ENCODE measurements around the gene MED9.
"Not testable (repeated sequence)": the region's sequence is repeated elsewhere in the genome, so short reads cannot be mapped to it uniquely, and the experiment has no call there.

Gene MED9

DNA sequence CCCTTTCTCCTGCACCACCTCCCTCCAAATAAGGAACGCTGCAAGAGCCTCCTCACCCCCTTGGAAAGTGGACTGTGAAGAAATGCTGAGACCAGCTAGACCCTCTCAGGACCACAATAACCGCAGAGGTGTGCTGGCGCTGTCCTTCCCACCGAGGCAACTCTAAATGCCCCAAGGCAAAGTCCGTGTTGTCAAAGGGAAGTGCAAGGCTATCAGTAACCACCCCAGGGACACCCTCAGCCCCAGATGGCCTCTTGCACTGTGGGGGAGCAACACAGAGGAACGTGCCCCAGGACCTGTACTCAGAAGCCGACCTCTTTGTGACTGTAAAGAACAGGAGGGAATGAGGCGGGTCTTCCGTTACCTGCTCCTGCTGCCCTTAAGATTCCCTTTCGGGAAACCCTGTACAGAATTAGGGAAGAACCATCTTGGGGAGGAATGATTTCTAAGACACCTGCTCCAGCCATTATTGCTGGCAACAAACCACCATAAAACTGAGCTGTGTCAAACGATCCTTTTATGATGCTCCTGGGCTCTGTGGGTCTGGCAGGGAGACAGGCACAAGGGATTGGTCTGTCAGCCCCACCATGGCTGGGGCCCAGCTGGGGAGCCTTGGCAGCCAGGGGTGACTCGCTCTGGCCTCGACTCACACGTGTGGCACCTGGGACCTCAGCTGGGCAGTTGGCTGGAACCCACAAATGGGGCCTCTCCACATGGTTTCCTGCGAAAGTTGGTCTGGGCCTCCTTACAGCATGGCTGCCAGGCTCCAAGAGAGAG, 14.6 kb upstream of the MED9 start:
- peaks cover 28% of the 10 kb centered on the region for H3K27me3 Mint-ChIP-seq
- H3K9me3 Mint-ChIP-seq = peaks cover 7% of the 10 kb centered on the region
- ATAC-seq (replicated peaks; ENCODE audit: extremely low read depth, poor library complexity, severe bottlenecking) (no peak), DNase-seq (ENCODE audit: low spot score in 2 of 2) (no peak)
- no peak overlapping the region for H3K4me3 Mint-ChIP-seq
- H3K4me1 Mint-ChIP-seq = no peaks in the 10 kb centered on the region
- H3K36me3 Mint-ChIP-seq (ENCODE audit: insufficient read depth) = peaks cover 1% of the 10 kb centered on the region
- no peak overlapping the region for H3K27ac Mint-ChIP-seq (ENCODE audit: low read depth)

- no peak for ATAC-seq (replicated peaks; ENCODE audit: extremely low read depth, poor library complexity, severe bottlenecking)
- H3K9me3 Mint-ChIP-seq = peaks cover 7% of the 10 kb centered on the region
- no peak overlapping the region for H3K27ac Mint-ChIP-seq (ENCODE audit: low read depth)
- no peaks in the 10 kb centered on the region for H3K4me1 Mint-ChIP-seq
- peaks cover 44% of the 10 kb centered on the region for H3K27me3 Mint-ChIP-seq
- no peak for DNase-seq (ENCODE audit: low spot score in 2 of 2)
- H3K4me3 Mint-ChIP-seq = no peak overlapping the region
- peaks cover 1% of the 10 kb centered on the region for H3K36me3 Mint-ChIP-seq (ENCODE audit: insufficient read depth)
Observed at GRCh38 chr17:17463821-17464220, 13.0 kb upstream of the MED9 start.

GRCh38 chr17:17465878-17466277, 10.9 kb upstream of the MED9 start:
- H3K27me3 Mint-ChIP-seq = peaks cover 63% of the 10 kb centered on the region
- DNase-seq (ENCODE audit: low spot score in 2 of 2); H3K36me3 Mint-ChIP-seq (ENCODE audit: insufficient read depth); H3K4me1 Mint-ChIP-seq; H3K9me3 Mint-ChIP-seq; ATAC-seq (replicated peaks; ENCODE audit: extremely low read depth, poor library complexity, severe bottlenecking); H3K27ac Mint-ChIP-seq (ENCODE audit: low read depth); H3K4me3 Mint-ChIP-seq: not testable (repeated sequence)

DNA sequence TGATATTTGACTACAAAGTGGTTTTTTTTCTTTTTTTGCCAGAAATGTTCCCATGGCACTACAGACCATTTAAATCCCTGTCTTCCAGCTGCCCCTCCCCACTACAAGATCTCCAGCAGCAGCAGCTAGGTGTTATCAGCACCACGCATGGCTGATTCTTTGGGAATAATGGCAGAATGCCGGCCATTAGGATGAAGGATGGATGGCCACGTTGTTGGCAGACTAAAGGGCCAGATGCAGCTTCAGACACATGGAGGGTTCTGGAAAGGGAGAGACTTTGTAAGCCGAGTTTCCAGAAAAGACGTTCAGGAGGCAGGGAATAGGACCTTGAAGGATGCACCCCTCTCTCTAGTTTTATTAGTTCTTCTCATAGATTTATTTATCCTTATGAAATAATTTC, 10.3 kb upstream of the MED9 start:
- Mint-ChIP-seq H3K27ac (ENCODE audit: low read depth) (no peak overlapping the region), H3K27me3 (peaks cover 70% of the 10 kb centered on the region), H3K4me3 (no peak overlapping the region), H3K36me3 (ENCODE audit: insufficient read depth) (no peaks in the 10 kb centered on the region), H3K4me1 (no peaks in the 10 kb centered on the region), H3K9me3 (no peaks in the 10 kb centered on the region)
- DNase-seq (ENCODE audit: low spot score in 2 of 2) (no peak), ATAC-seq (replicated peaks; ENCODE audit: extremely low read depth, poor library complexity, severe bottlenecking) (no peak)

DNA sequence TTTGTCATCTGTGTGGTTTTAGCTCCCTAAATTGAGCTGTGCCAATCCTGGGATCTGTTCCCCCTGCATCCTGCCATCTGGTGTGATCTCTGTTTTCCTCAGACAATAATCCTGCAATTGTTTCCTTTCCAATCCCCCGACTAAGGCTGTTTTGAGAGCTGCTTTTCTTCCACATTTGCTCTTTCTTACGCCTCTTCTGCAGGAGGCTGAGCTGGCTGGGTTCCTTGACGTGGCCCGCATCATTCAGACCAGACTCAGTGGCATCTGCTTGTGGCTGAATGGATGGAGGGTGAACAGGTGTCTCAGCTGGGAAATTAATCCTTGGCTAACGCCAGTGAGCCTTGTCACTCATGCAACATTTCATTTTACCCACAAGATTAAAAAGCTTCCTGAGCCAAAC, 9.8 kb upstream of the MED9 start:
- no peaks in the 10 kb centered on the region for H3K9me3 Mint-ChIP-seq
- no peak overlapping the region for H3K4me3 Mint-ChIP-seq
- H3K27ac Mint-ChIP-seq (ENCODE audit: low read depth) = no peak overlapping the region
- H3K4me1 Mint-ChIP-seq = no peaks in the 10 kb centered on the region
- no peaks in the 10 kb centered on the region for H3K36me3 Mint-ChIP-seq (ENCODE audit: insufficient read depth)
- no peak for ATAC-seq (replicated peaks; ENCODE audit: extremely low read depth, poor library complexity, severe bottlenecking)
- H3K27me3 Mint-ChIP-seq = peaks cover 75% of the 10 kb centered on the region
- no peak for DNase-seq (ENCODE audit: low spot score in 2 of 2)

DNA sequence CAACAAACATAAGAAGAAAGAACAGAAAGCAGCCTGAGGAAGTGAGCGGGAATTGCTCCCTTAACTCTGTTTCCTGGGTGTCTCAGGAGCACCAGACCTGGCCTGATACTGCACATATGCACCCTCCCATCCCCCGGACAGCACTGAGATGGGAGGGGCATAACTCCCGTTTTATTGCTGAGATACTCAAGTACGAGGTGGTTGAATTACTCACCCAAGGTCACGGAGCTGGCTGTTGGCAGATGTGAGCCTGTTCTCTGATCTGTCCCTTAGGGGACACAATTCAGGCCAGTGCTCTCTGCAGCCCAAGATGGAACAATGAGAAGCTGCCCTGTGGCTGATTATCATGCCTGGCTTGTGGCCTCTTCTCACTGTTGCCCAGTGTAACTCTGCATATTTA, 9.1 kb upstream of the MED9 start:
- Mint-ChIP-seq H3K36me3 (ENCODE audit: insufficient read depth) (no peaks in the 10 kb centered on the region), H3K27ac (ENCODE audit: low read depth) (no peak overlapping the region), H3K4me1 (no peaks in the 10 kb centered on the region), H3K27me3 (peaks cover 82% of the 10 kb centered on the region), H3K9me3 (no peaks in the 10 kb centered on the region), H3K4me3 (no peak overlapping the region)
- DNase-seq (ENCODE audit: low spot score in 2 of 2) (no peak), ATAC-seq (replicated peaks; ENCODE audit: extremely low read depth, poor library complexity, severe bottlenecking) (no peak)

DNA sequence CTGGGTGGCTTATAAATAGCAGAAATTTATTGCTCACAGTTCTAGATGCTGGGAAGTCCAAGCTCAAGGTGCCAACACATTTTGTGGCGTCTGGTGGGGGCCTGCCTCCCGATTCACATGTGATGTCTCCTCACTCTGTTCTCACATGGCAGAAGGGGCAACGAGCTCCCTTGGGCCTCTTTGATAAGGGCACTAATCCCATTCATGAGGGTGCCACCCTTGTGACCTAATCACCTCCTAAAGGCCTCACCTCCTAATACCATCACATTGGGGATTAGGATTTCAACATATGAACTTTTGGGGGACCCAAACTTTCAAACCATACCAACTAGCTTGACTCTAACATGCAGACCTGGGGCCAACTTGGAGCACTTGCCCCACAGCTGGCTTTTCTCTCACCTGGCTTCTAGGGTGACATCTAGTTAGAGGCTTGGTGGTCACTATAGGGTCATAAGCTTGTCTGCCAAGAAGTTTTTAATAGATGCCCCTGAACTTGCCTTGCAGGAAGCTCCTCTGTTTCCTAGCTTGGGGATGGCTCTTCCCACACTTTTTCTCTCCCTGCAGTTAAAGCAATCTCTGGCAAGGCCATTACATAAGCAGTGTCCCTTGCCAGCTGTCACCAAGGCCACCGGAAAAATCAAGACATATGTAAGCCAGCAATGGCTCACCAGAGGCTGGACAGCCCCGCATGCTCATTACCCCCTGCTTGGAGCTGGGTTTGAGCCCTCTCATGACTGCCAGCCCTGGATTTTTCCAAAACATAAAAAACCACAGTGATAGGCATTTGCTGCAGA, 8.4 kb upstream of the MED9 start:
- H3K27me3 Mint-ChIP-seq = peaks cover 89% of the 10 kb centered on the region
- H3K9me3 Mint-ChIP-seq = no peaks in the 10 kb centered on the region
- no peaks in the 10 kb centered on the region for H3K4me1 Mint-ChIP-seq
- ATAC-seq (replicated peaks; ENCODE audit: extremely low read depth, poor library complexity, severe bottlenecking) (no peak), DNase-seq (ENCODE audit: low spot score in 2 of 2) (no peak)
- H3K27ac Mint-ChIP-seq (ENCODE audit: low read depth) = no peak overlapping the region
- H3K4me3 Mint-ChIP-seq = no peak overlapping the region
- no peaks in the 10 kb centered on the region for H3K36me3 Mint-ChIP-seq (ENCODE audit: insufficient read depth)

DNA sequence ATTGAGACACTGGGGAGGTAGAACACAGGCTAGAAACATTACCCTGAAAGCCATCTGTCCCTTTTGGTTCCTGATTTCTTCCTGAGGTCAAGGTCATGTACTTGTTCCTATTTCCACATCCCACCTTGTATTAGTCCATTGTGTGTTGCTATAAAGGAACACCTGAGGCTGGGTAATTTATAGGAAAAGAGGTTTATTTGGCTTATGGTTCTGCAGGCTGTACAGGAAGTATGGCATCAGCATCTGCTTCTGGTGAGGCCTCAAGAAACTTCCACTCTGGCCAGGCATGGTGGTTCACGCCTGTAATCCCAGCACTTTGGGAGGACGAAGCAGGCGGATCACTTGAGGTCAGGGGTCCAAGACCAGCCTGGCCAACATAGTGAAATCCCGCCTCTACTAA, 7.4 kb upstream of the MED9 start:
- Mint-ChIP-seq H3K9me3 (no peaks in the 10 kb centered on the region), H3K27me3 (peaks cover 83% of the 10 kb centered on the region), H3K27ac (ENCODE audit: low read depth) (no peak overlapping the region), H3K4me3 (no peak overlapping the region), H3K4me1 (no peaks in the 10 kb centered on the region), H3K36me3 (ENCODE audit: insufficient read depth) (no peaks in the 10 kb centered on the region)
- DNase-seq (ENCODE audit: low spot score in 2 of 2) (no peak), ATAC-seq (replicated peaks; ENCODE audit: extremely low read depth, poor library complexity, severe bottlenecking) (no peak)

GRCh38 chr17:17469996-17470395, 6.8 kb upstream of the MED9 start:
- Mint-ChIP-seq H3K27ac (ENCODE audit: low read depth) (no peak overlapping the region), H3K4me3 (no peak overlapping the region), H3K36me3 (ENCODE audit: insufficient read depth) (no peaks in the 10 kb centered on the region), H3K4me1 (no peaks in the 10 kb centered on the region), H3K9me3 (no peaks in the 10 kb centered on the region), H3K27me3 (peaks cover 77% of the 10 kb centered on the region)
- DNase-seq (ENCODE audit: low spot score in 2 of 2) (no peak), ATAC-seq (replicated peaks; ENCODE audit: extremely low read depth, poor library complexity, severe bottlenecking) (no peak)

GRCh38 chr17:17472333-17472920, 4.4 kb upstream of the MED9 start:
- H3K9me3 Mint-ChIP-seq = no peaks in the 10 kb centered on the region
- peaks cover 14% of the 10 kb centered on the region for H3K4me1 Mint-ChIP-seq
- no peak overlapping the region for H3K27ac Mint-ChIP-seq (ENCODE audit: low read depth)
- no peak for DNase-seq (ENCODE audit: low spot score in 2 of 2)
- ATAC-seq (replicated peaks; ENCODE audit: extremely low read depth, poor library complexity, severe bottlenecking) = no peak
- peaks cover 60% of the 10 kb centered on the region for H3K27me3 Mint-ChIP-seq
- H3K4me3 Mint-ChIP-seq = no peak overlapping the region
- peaks cover 12% of the 10 kb centered on the region for H3K36me3 Mint-ChIP-seq (ENCODE audit: insufficient read depth)

DNA sequence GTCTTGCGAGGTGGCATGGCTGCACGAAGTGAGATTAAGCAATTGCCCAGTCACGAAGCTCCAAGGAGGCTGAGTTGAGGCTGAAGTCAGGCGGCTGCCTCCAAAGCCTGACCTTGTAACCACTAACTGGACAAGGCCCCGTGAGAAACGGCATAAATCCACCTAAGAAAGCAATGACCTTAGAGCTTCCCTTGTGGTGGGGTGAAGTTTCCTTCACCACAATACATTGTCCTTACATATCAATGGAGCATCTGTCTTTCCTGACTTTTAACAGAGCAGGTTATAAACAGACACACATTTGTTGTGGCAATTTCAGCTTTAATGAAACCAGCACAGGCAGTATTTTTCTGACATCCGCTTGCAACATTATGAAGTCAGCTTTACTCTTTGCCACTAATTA, 2.5 kb upstream of the MED9 start:
- no peak overlapping the region for H3K27ac Mint-ChIP-seq (ENCODE audit: low read depth)
- DNase-seq (ENCODE audit: low spot score in 2 of 2) = no peak
- no peak for ATAC-seq (replicated peaks; ENCODE audit: extremely low read depth, poor library complexity, severe bottlenecking)
- H3K27me3 Mint-ChIP-seq = peaks cover 41% of the 10 kb centered on the region
- H3K4me1 Mint-ChIP-seq = peaks cover 22% of the 10 kb centered on the region
- no peak overlapping the region for H3K4me3 Mint-ChIP-seq
- no peaks in the 10 kb centered on the region for H3K9me3 Mint-ChIP-seq
- H3K36me3 Mint-ChIP-seq (ENCODE audit: insufficient read depth) = peaks cover 19% of the 10 kb centered on the region

GRCh38 chr17:17479209-17479608, 2.4 kb downstream of the MED9 start:
- Mint-ChIP-seq H3K9me3 (no peaks in the 10 kb centered on the region), H3K27ac (ENCODE audit: low read depth) (no peak overlapping the region), H3K4me3 (no peak overlapping the region), H3K4me1 (peaks cover 56% of the 10 kb centered on the region), H3K27me3 (no peaks in the 10 kb centered on the region), H3K36me3 (ENCODE audit: insufficient read depth) (peaks cover 23% of the 10 kb centered on the region)
- ATAC-seq (replicated peaks; ENCODE audit: extremely low read depth, poor library complexity, severe bottlenecking) (no peak), DNase-seq (ENCODE audit: low spot score in 2 of 2) (no peak)
